ENCODE data around the gene CTNND2. TPM values are rescaled to one million over a fixed set of nuclear protein-coding genes. Genes with fewer than 3 reads are reported as not detected.

Gene CTNND2
- total and polyA plus RNA-seq, 4 donors: 0.03 to 1.0 (median 0.27) TPM

DNA sequence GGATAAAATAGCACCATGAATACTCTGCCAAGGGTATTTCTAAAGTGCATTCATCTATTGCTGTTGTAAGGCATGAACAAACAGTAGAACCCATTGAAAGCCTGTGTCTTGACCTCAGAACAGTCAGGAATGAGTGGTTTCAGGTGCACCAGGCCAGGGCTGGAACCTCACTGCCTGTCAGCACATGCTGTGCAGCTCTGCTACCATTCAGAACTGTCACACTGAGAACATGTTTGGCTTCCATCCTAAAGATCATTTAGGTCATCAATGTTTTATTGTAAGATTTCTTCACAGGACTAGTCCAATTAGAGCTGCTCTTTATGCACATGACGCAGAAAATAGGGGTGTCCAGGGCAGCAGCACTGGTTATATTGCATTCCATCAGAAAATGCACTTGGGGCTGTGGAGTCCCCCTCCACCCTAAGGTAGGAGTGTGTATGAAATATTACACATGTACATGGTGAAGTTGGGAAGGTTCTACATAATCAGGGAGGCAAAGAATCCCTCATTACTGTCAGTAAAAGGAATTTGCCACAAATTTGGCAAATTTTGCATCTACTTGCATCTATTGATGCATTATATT, 408.0 kb downstream of the CTNND2 start:
- Histone ChIP-seq H3K9me3 (ENCODE audit: control insufficient read depth, low read length) (no peaks in the 10 kb centered on the region), H3K4me3 (ENCODE audit: low read length in 2 of 2) (no peak overlapping the region), H3K27me3 (ENCODE audit: control insufficient read depth in 1 of 2, insufficient read depth in 2 of 2, low read length in 1 of 2) (no peaks in the 10 kb centered on the region), H3K27ac (ENCODE audit: low read depth in 1 of 2, low read length in 2 of 2) (no peak overlapping the region), H3K36me3 (ENCODE audit: control insufficient read depth in 1 of 2, insufficient read depth in 2 of 2, low read length in 1 of 2) (no peaks in the 10 kb centered on the region), H3K4me1 (ENCODE audit: control insufficient read depth in 1 of 2, insufficient read depth in 2 of 2, low read length in 2 of 2) (no peaks in the 10 kb centered on the region)
- intact Hi-C loops (cut with DNase I): no loop called here
- 88 to 89% methylated on average over 1 of the region's 1 CpG for WGBS, 2 donors
- ATAC-seq (ENCODE audit: low FRiP score): no peak
- DNase-seq: no peak

DNA sequence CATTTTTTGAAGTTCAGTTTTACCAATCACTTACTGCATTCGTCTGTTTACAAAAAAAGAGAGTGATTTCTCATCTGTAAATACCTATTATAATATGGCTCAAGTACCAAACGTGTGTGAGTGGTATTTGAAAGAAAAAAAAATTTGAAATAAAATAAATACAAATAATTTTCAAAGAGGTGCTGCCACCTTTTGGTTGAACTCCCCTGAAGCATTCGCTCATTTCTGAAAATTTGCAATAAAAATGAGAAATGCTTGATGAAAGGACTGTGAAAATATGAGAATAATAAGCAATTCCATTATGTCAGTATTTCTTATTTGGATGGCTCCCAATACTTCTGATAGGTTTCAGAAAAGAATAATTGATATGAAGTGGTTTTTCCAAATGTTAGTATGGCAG, 409.9 kb downstream of the CTNND2 start:
- Histone ChIP-seq H3K27ac (ENCODE audit: low read depth in 1 of 2, low read length in 2 of 2) (no peak overlapping the region), H3K9me3 (ENCODE audit: control insufficient read depth, low read length) (no peaks in the 10 kb centered on the region), H3K4me1 (ENCODE audit: control insufficient read depth in 1 of 2, insufficient read depth in 2 of 2, low read length in 2 of 2) (no peaks in the 10 kb centered on the region), H3K4me3 (ENCODE audit: low read length in 2 of 2) (no peak overlapping the region), H3K36me3 (ENCODE audit: control insufficient read depth in 1 of 2, insufficient read depth in 2 of 2, low read length in 1 of 2) (no peaks in the 10 kb centered on the region), H3K27me3 (ENCODE audit: control insufficient read depth in 1 of 2, insufficient read depth in 2 of 2, low read length in 1 of 2) (no peaks in the 10 kb centered on the region)
- DNase-seq (no peak), ATAC-seq (ENCODE audit: low FRiP score) (no peak)
- WGBS, 2 donors: 15 to 18% methylated on average over 3 of the region's 3 CpGs
- intact Hi-C loops (cut with DNase I): no loop called here

DNA sequence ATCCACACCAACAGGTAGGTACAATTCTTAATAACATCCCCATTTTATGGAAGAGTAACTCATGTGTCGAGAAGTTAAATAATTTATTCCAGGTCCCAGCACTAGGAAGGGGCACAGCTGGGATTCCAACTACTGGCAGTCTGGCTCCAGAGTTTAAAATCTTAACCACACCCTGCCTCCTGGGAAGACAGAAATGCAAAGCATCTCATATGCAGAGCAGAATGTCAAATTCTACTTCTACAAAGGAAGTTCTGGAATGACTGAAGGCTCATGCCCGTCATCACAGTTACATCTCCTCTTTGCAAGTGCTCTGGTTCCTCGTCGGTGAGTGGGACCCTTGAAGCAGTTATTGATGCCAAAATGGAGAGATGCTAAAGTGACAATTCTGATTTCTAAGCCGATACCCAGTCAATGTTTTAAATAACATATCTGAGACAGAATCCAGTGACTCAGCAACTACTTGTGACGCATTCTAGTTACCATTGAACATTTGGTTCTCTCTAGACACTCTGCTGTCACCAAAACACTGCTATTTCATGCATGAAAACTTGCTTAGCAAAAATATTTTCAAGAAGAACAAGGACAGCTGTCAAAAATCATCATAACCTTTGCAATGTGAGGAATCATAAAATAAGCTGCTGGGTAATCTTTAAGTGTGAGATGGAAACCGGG, 412.7 kb downstream of the CTNND2 start:
- H3K9me3 ChIP-seq (ENCODE audit: control insufficient read depth, low read length): no peaks in the 10 kb centered on the region
- H3K4me1 ChIP-seq (ENCODE audit: control insufficient read depth in 1 of 2, insufficient read depth in 2 of 2, low read length in 2 of 2): no peaks in the 10 kb centered on the region
- intact Hi-C loops (cut with DNase I): no loop called here
- no peak overlapping the region for H3K27ac ChIP-seq (ENCODE audit: low read depth in 1 of 2, low read length in 2 of 2)
- no peaks in the 10 kb centered on the region for H3K27me3 ChIP-seq (ENCODE audit: control insufficient read depth in 1 of 2, insufficient read depth in 2 of 2, low read length in 1 of 2)
- 60 to 73% methylated on average over 7 of the region's 7 CpGs for whole genome bisulfite sequencing, 2 donors
- no peak for ATAC-seq (ENCODE audit: low FRiP score)
- DNase-seq: no peak
- H3K36me3 ChIP-seq (ENCODE audit: control insufficient read depth in 1 of 2, insufficient read depth in 2 of 2, low read length in 1 of 2): no peaks in the 10 kb centered on the region
- H3K4me3 ChIP-seq (ENCODE audit: low read length in 2 of 2): no peak overlapping the region

DNA sequence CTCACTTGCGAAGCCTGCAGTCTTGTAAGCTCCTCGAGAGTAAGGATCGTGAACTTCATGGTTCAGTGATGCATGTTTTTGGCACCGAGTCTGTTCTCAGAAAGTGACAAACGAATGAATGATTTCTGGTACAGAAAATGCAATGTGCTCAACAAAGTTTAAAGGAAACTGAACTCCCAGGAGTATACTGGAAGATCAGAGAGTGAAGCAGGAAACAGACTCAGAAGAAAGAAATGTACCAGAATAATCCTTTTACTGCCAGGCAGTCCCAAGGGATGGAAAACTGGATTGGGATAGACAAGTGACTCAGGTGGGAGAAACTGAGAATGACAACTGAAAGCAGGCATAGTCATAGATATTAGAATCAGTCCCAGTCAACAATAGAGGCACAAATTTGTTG, 420.6 kb downstream of the CTNND2 start:
- DNase-seq (no peak), ATAC-seq (ENCODE audit: low FRiP score) (no peak)
- Histone ChIP-seq H3K4me3 (ENCODE audit: low read length in 2 of 2) (no peak overlapping the region), H3K36me3 (ENCODE audit: control insufficient read depth in 1 of 2, insufficient read depth in 2 of 2, low read length in 1 of 2) (no peaks in the 10 kb centered on the region), H3K27ac (ENCODE audit: low read depth in 1 of 2, low read length in 2 of 2) (no peak overlapping the region), H3K27me3 (ENCODE audit: control insufficient read depth in 1 of 2, insufficient read depth in 2 of 2, low read length in 1 of 2) (no peaks in the 10 kb centered on the region), H3K9me3 (ENCODE audit: control insufficient read depth, low read length) (peaks cover 1% of the 10 kb centered on the region), H3K4me1 (ENCODE audit: control insufficient read depth in 1 of 2, insufficient read depth in 2 of 2, low read length in 2 of 2) (no peaks in the 10 kb centered on the region)
- 36 to 49% methylated on average over 5 of the region's 5 CpGs for WGBS, 2 donors
- intact Hi-C loops (cut with DNase I): no loop called here

DNA sequence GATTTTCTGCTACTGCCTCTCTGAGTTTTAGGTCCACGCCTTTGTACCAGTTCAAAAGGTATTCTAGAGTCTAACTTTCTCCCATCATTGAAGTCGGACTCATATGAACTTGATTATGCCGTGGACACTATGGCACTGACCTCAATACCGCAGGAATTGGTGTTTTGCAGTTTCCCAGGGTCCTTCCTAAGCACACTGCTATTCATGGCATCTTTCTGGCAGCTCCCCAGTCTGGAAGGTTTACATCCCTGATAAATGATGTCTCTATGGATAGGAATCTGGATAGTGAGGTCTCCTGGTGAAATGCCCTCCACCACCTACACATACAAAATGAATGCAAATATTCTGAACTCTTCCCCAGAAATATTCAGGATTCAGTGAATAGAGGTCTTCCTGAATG, 422.2 kb downstream of the CTNND2 start:
- DNase-seq: no peak
- Histone ChIP-seq H3K27me3 (ENCODE audit: control insufficient read depth in 1 of 2, insufficient read depth in 2 of 2, low read length in 1 of 2) (no peaks in the 10 kb centered on the region), H3K27ac (ENCODE audit: low read depth in 1 of 2, low read length in 2 of 2) (no peak overlapping the region), H3K4me1 (ENCODE audit: control insufficient read depth in 1 of 2, insufficient read depth in 2 of 2, low read length in 2 of 2) (no peaks in the 10 kb centered on the region), H3K9me3 (ENCODE audit: control insufficient read depth, low read length) (peaks cover 1% of the 10 kb centered on the region), H3K4me3 (ENCODE audit: low read length in 2 of 2) (no peak overlapping the region), H3K36me3 (ENCODE audit: control insufficient read depth in 1 of 2, insufficient read depth in 2 of 2, low read length in 1 of 2) (no peaks in the 10 kb centered on the region)
- intact Hi-C loops (cut with DNase I): no loop called here
- no peak for ATAC-seq (ENCODE audit: low FRiP score)
- 86 to 87% methylated on average over 4 of the region's 4 CpGs for WGBS, 2 donors

DNA sequence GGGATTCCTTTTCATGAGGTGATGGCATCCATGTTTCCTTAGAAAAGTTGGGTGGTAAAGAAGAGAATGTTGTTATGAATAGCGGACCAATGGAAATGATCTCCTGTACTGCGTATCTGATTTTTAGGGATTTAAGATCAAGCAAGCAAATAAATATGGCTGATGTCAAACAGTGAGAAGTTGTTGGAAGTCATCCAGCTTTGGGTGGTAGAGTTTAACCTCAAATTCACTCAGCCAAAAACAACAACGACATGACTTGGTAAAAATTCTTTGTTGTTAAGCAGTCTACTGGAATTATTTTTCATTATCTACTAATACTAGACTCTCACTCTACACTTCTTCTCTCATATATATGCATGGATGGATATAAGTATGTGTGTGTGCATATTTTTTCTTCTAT, 426.5 kb downstream of the CTNND2 start:
- 43 to 45% methylated on average over 3 of the region's 3 CpGs for WGBS, 2 donors

DNA sequence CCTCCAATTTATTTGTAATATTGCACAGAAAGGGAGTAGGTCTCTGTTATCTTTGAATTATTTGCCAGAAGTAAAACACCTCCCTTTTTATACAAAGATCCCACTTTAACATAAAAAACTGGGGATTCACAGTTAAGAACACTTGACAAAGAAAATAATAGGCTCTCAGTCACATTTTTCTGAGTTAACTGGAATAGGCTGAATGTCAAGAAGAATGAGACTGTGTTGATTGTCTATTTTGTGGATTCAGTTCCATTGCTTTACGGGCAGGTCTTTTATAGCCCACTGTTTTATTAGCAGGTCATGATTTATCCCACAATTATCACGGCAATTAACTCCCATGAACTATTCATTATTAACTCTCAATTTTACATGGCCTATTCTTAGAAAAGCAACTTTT, 427.4 kb downstream of the CTNND2 start:
- intact Hi-C loops (cut with DNase I): no loop called here
- WGBS, 2 donors: 69 to 81% methylated on average over 2 of the region's 2 CpGs
- H3K27me3 ChIP-seq (ENCODE audit: control insufficient read depth in 1 of 2, insufficient read depth in 2 of 2, low read length in 1 of 2): no peaks in the 10 kb centered on the region
- DNase-seq (no peak), ATAC-seq (ENCODE audit: low FRiP score) (no peak)
- peaks cover 1% of the 10 kb centered on the region for H3K9me3 ChIP-seq (ENCODE audit: control insufficient read depth, low read length)
- H3K4me1 ChIP-seq (ENCODE audit: control insufficient read depth in 1 of 2, insufficient read depth in 2 of 2, low read length in 2 of 2): no peaks in the 10 kb centered on the region
- H3K27ac ChIP-seq (ENCODE audit: low read depth in 1 of 2, low read length in 2 of 2): no peak overlapping the region
- H3K36me3 ChIP-seq (ENCODE audit: control insufficient read depth in 1 of 2, insufficient read depth in 2 of 2, low read length in 1 of 2): no peaks in the 10 kb centered on the region
- no peak overlapping the region for H3K4me3 ChIP-seq (ENCODE audit: low read length in 2 of 2)

More for the DNA sequence above, 426.5 kb downstream of the CTNND2 start:
- DNase-seq (no peak), ATAC-seq (ENCODE audit: low FRiP score) (no peak)
- Histone ChIP-seq H3K36me3 (ENCODE audit: control insufficient read depth in 1 of 2, insufficient read depth in 2 of 2, low read length in 1 of 2) (no peaks in the 10 kb centered on the region), H3K4me1 (ENCODE audit: control insufficient read depth in 1 of 2, insufficient read depth in 2 of 2, low read length in 2 of 2) (no peaks in the 10 kb centered on the region), H3K9me3 (ENCODE audit: control insufficient read depth, low read length) (peaks cover 1% of the 10 kb centered on the region), H3K27ac (ENCODE audit: low read depth in 1 of 2, low read length in 2 of 2) (no peak overlapping the region), H3K27me3 (ENCODE audit: control insufficient read depth in 1 of 2, insufficient read depth in 2 of 2, low read length in 1 of 2) (no peaks in the 10 kb centered on the region), H3K4me3 (ENCODE audit: low read length in 2 of 2) (no peak overlapping the region)
- intact Hi-C loops (cut with DNase I): no loop called here

DNA sequence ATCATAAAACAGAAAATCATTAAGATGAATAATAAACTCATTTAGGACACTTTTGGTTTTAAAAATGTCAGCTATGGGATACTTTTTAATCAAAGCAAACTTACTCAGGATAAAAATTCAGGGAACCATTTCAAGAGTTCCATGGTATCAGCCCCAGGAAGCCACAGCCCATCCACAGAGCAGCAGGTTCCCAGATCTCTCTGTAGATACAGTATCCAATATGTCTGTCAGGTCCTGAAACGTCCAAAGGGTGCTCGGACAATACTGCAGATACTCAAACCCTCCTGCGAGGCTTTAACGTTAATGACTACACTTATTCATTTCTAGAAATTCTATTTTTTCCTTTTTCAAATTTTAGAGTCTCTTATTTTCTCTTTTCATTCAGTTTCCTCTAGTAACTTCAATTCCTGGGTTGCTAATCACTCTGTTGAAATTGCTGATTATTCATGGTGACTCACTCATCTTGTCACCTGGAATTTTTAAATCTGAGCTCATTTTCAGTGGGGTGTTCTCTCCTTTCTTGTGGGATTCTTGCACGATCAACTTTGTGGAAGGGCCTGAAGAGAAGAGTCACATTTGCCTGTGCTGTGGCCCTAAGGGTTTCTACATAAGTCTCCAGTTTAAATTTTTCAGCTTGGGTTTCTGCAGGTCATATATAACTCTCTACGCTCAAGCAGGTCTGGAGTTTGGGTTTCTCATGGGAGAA, 435.8 kb downstream of the CTNND2 start:
- intact Hi-C loops (cut with DNase I): no loop called here
- ATAC-seq (ENCODE audit: low FRiP score) (no peak), DNase-seq (no peak)
- Histone ChIP-seq H3K27me3 (ENCODE audit: control insufficient read depth in 1 of 2, insufficient read depth in 2 of 2, low read length in 1 of 2) (no peaks in the 10 kb centered on the region), H3K4me3 (ENCODE audit: low read length in 2 of 2) (no peak overlapping the region), H3K27ac (ENCODE audit: low read depth in 1 of 2, low read length in 2 of 2) (no peak overlapping the region), H3K4me1 (ENCODE audit: control insufficient read depth in 1 of 2, insufficient read depth in 2 of 2, low read length in 2 of 2) (no peaks in the 10 kb centered on the region), H3K9me3 (ENCODE audit: control insufficient read depth, low read length) (no peaks in the 10 kb centered on the region), H3K36me3 (ENCODE audit: control insufficient read depth in 1 of 2, insufficient read depth in 2 of 2, low read length in 1 of 2) (no peaks in the 10 kb centered on the region)
- 84 to 88% methylated on average over 6 of the region's 6 CpGs for WGBS, 2 donors

DNA sequence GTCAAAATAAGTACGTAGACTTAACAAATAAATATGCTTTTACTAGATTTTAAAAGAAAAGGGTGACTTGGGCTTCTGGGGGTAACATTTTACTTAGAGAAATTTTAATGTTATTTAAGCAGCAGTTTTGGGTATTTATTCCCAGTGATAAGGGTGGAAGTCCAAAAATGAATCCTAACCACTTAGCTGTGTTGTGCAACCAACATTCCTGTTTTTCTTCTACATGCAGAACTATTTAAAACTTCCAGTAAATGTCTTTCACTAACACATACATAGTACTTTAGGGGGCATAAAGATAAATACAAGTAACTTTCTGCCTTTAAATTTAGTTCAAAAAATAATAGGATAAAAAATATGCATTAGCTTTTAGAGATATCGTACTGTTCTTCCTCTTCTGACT, 436.7 kb downstream of the CTNND2 start:
- intact Hi-C loops (cut with DNase I): no loop called here
- Histone ChIP-seq H3K4me1 (ENCODE audit: control insufficient read depth in 1 of 2, insufficient read depth in 2 of 2, low read length in 2 of 2) (no peaks in the 10 kb centered on the region), H3K36me3 (ENCODE audit: control insufficient read depth in 1 of 2, insufficient read depth in 2 of 2, low read length in 1 of 2) (no peaks in the 10 kb centered on the region), H3K9me3 (ENCODE audit: control insufficient read depth, low read length) (no peaks in the 10 kb centered on the region), H3K27ac (ENCODE audit: low read depth in 1 of 2, low read length in 2 of 2) (no peak overlapping the region), H3K27me3 (ENCODE audit: control insufficient read depth in 1 of 2, insufficient read depth in 2 of 2, low read length in 1 of 2) (no peaks in the 10 kb centered on the region), H3K4me3 (ENCODE audit: low read length in 2 of 2) (no peak overlapping the region)
- no peak for ATAC-seq (ENCODE audit: low FRiP score)
- DNase-seq: no peak
- 66 to 78% methylated on average over 2 of the region's 2 CpGs for WGBS, 2 donors
